Measurements from ENCODE around the gene CILP.

The CILP gene

GRCh38 chr15:65226221-65226620, 14.9 kb upstream of the CILP start:
- FAIRE-seq (no peak), DNase-seq (ENCODE audit: insufficient read length, low spot score) (no peak)
- TF ChIP-seq SPI1 (IDR thresholded peaks at IDR 0.05; ENCODE audit: low read depth, low read length) (no peak), PAX5 (IDR thresholded peaks at IDR 0.05; ENCODE audit: insufficient read depth, low read length, severe bottlenecking) (no peak), TAF1 (IDR thresholded peaks at IDR 0.05; ENCODE audit: low read depth, low read length) (no peak), POU2F2 (IDR thresholded peaks at IDR 0.05; ENCODE audit: low read depth, low read length) (no peak), POLR2A (IDR thresholded peaks at IDR 0.05; ENCODE audit: low read depth, low read length) (no peak), POLR2AphosphoS5 (IDR thresholded peaks at IDR 0.05; ENCODE audit: low read depth, low read length) (no peak)

- no peak for FAIRE-seq
Measured at GRCh38 chr15:65223996-65224395, 12.7 kb upstream of the CILP start.

GRCh38 chr15:65222891-65223290, 11.6 kb upstream of the CILP start:
- no peak for TF ChIP-seq SPI1 (IDR thresholded peaks at IDR 0.05; ENCODE audit: low read depth, low read length)
- TF ChIP-seq POLR2A (IDR thresholded peaks at IDR 0.05; ENCODE audit: low read depth, low read length): no peak
- no peak for TF ChIP-seq POLR2AphosphoS5 (IDR thresholded peaks at IDR 0.05; ENCODE audit: low read depth, low read length)
- no peak for TF ChIP-seq POU2F2 (IDR thresholded peaks at IDR 0.05; ENCODE audit: low read depth, low read length)
- TF ChIP-seq PAX5 (IDR thresholded peaks at IDR 0.05; ENCODE audit: insufficient read depth, low read length, severe bottlenecking): no peak
- no peak for TF ChIP-seq TAF1 (IDR thresholded peaks at IDR 0.05; ENCODE audit: low read depth, low read length)
- FAIRE-seq (no peak), DNase-seq (ENCODE audit: insufficient read length, low spot score) (no peak)

More at GRCh38 chr15:65223996-65224395, 12.7 kb upstream of the CILP start:
- DNase-seq (ENCODE audit: insufficient read length, low spot score): no peak
- TF ChIP-seq SPI1 (IDR thresholded peaks at IDR 0.05; ENCODE audit: low read depth, low read length) (no peak), POU2F2 (IDR thresholded peaks at IDR 0.05; ENCODE audit: low read depth, low read length) (no peak), TAF1 (IDR thresholded peaks at IDR 0.05; ENCODE audit: low read depth, low read length) (no peak), POLR2A (IDR thresholded peaks at IDR 0.05; ENCODE audit: low read depth, low read length) (no peak), PAX5 (IDR thresholded peaks at IDR 0.05; ENCODE audit: insufficient read depth, low read length, severe bottlenecking) (no peak), POLR2AphosphoS5 (IDR thresholded peaks at IDR 0.05; ENCODE audit: low read depth, low read length) (no peak)

GRCh38 chr15:65221697-65222096, 10.4 kb upstream of the CILP start:
- FAIRE-seq: no peak
- no peak for TF ChIP-seq POU2F2 (IDR thresholded peaks at IDR 0.05; ENCODE audit: low read depth, low read length)
- TF ChIP-seq POLR2AphosphoS5 (IDR thresholded peaks at IDR 0.05; ENCODE audit: low read depth, low read length): no peak
- no peak for TF ChIP-seq SPI1 (IDR thresholded peaks at IDR 0.05; ENCODE audit: low read depth, low read length)
- no peak for TF ChIP-seq POLR2A (IDR thresholded peaks at IDR 0.05; ENCODE audit: low read depth, low read length)
- no peak for TF ChIP-seq TAF1 (IDR thresholded peaks at IDR 0.05; ENCODE audit: low read depth, low read length)
- no peak for TF ChIP-seq PAX5 (IDR thresholded peaks at IDR 0.05; ENCODE audit: insufficient read depth, low read length, severe bottlenecking)
- DNase-seq (ENCODE audit: insufficient read length, low spot score): no peak

GRCh38 chr15:65219137-65219536, 7.9 kb upstream of the CILP start:
- no peak for TF ChIP-seq TAF1 (IDR thresholded peaks at IDR 0.05; ENCODE audit: low read depth, low read length)
- no peak for TF ChIP-seq POLR2AphosphoS5 (IDR thresholded peaks at IDR 0.05; ENCODE audit: low read depth, low read length)
- TF ChIP-seq SPI1 (IDR thresholded peaks at IDR 0.05; ENCODE audit: low read depth, low read length): no peak
- no peak for FAIRE-seq
- DNase-seq (ENCODE audit: insufficient read length, low spot score): no peak

GRCh38 chr15:65217526-65218482, 6.5 kb upstream of the CILP start:
- peak; percentile 33 for FAIRE-seq
- TF ChIP-seq POU2F2 (IDR thresholded peaks at IDR 0.05; ENCODE audit: low read depth, low read length) (no peak), POLR2AphosphoS5 (IDR thresholded peaks at IDR 0.05; ENCODE audit: low read depth, low read length) (no peak), PAX5 (IDR thresholded peaks at IDR 0.05; ENCODE audit: insufficient read depth, low read length, severe bottlenecking) (no peak), POLR2A (IDR thresholded peaks at IDR 0.05; ENCODE audit: low read depth, low read length) (no peak), TAF1 (IDR thresholded peaks at IDR 0.05; ENCODE audit: low read depth, low read length) (no peak), SPI1 (IDR thresholded peaks at IDR 0.05; ENCODE audit: low read depth, low read length) (no peak)

GRCh38 chr15:65215496-65215895, 4.2 kb upstream of the CILP start:
- no peak for FAIRE-seq
- TF ChIP-seq TAF1 (IDR thresholded peaks at IDR 0.05; ENCODE audit: low read depth, low read length): no peak
- no peak for DNase-seq (ENCODE audit: insufficient read length, low spot score)

More at GRCh38 chr15:65217526-65218482, 6.5 kb upstream of the CILP start:
- no peak for DNase-seq (ENCODE audit: insufficient read length, low spot score)

- TF ChIP-seq SPI1 (IDR thresholded peaks at IDR 0.05; ENCODE audit: low read depth, low read length) (no peak), TAF1 (IDR thresholded peaks at IDR 0.05; ENCODE audit: low read depth, low read length) (no peak), PAX5 (IDR thresholded peaks at IDR 0.05; ENCODE audit: insufficient read depth, low read length, severe bottlenecking) (no peak), POU2F2 (IDR thresholded peaks at IDR 0.05; ENCODE audit: low read depth, low read length) (no peak), POLR2AphosphoS5 (IDR thresholded peaks at IDR 0.05; ENCODE audit: low read depth, low read length) (no peak), POLR2A (IDR thresholded peaks at IDR 0.05; ENCODE audit: low read depth, low read length) (no peak)
- FAIRE-seq: no peak
Measured at GRCh38 chr15:65214010-65214409, 2.7 kb upstream of the CILP start.

GRCh38 chr15:65213241-65213640, 2.0 kb upstream of the CILP start:
- DNase-seq (ENCODE audit: insufficient read length, low spot score): no peak
- no peak for TF ChIP-seq TAF1 (IDR thresholded peaks at IDR 0.05; ENCODE audit: low read depth, low read length)
- TF ChIP-seq POLR2A (IDR thresholded peaks at IDR 0.05; ENCODE audit: low read depth, low read length): no peak
- TF ChIP-seq POLR2AphosphoS5 (IDR thresholded peaks at IDR 0.05; ENCODE audit: low read depth, low read length): no peak
- no peak for TF ChIP-seq POU2F2 (IDR thresholded peaks at IDR 0.05; ENCODE audit: low read depth, low read length)
- TF ChIP-seq SPI1 (IDR thresholded peaks at IDR 0.05; ENCODE audit: low read depth, low read length): no peak
- no peak for TF ChIP-seq PAX5 (IDR thresholded peaks at IDR 0.05; ENCODE audit: insufficient read depth, low read length, severe bottlenecking)
- FAIRE-seq: no peak

More at GRCh38 chr15:65214010-65214409, 2.7 kb upstream of the CILP start:
- DNase-seq (ENCODE audit: insufficient read length, low spot score): no peak
